Neural cell (in vitro differentiated cells): ENCODE measurements around the gene RASL12.

ENCODE experiments used
- SMC3 ChIP-seq: fragments of 450-650 bp; conservative IDR thresholded peaks from 2 replicates; pipeline ENCODE4 v1.6.1; 2014; ENCODE audit warnings: antibody characterized with exemption, mild to moderate bottlenecking, moderate library complexity; ENCODE audit not compliant: poor library complexity
- TF ChIP-seq, protein P1 (sequence below): fragments of 450-650 bp; IDR thresholded peaks from 2 replicates; pipeline ENCODE4 v1.5.1; 2014; ENCODE audit warnings: antibody characterized with exemption, mild to moderate bottlenecking, moderate library complexity; ENCODE audit not compliant: poor library complexity, severe bottlenecking

DNA sequence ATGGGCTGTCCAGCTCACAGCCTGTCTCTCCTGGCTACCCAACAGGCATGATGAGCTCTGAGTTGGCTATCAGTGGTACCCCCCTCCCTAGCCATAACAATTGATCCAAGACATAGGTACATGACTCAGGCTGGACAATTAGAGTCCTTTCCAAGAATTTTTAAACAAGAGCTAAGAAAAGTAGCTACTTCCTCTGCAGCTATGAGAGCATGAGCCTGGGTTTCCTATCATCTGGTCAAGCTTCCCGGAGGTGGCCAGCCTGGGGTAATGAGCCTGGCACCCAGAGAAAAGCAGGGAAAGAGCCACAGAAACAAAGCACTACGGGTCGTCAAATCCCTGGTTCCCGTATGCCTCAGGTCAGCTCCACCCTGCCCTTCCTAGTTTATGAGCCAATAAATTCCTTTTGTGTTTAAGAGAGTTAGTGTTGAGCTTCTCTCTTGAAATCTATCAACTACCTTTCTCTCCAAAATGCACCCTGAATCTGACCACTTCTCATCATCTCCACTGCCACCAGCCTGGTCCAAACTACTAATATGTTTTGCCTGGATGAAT is 24.9 kb downstream of the RASL12 start:
- TF ChIP-seq, protein P1, sequence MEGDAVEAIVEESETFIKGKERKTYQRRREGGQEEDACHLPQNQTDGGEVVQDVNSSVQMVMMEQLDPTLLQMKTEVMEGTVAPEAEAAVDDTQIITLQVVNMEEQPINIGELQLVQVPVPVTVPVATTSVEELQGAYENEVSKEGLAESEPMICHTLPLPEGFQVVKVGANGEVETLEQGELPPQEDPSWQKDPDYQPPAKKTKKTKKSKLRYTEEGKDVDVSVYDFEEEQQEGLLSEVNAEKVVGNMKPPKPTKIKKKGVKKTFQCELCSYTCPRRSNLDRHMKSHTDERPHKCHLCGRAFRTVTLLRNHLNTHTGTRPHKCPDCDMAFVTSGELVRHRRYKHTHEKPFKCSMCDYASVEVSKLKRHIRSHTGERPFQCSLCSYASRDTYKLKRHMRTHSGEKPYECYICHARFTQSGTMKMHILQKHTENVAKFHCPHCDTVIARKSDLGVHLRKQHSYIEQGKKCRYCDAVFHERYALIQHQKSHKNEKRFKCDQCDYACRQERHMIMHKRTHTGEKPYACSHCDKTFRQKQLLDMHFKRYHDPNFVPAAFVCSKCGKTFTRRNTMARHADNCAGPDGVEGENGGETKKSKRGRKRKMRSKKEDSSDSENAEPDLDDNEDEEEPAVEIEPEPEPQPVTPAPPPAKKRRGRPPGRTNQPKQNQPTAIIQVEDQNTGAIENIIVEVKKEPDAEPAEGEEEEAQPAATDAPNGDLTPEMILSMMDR = no peak
- TF ChIP-seq SMC3 = no peak
